Smooth muscle cell (in vitro differentiated cells): ENCODE measurements around the gene EXD3. TPM values are rescaled to one million over a fixed set of nuclear protein-coding genes. Genes with fewer than 3 reads are reported as not detected.

Experiments
- DNase-seq: peaks from one replicate; lab custom pipeline; 2025; ENCODE audit not compliant: unreplicated experiment; lab: John Stamatoyannopoulos, UW
- H2AFZ ChIP-seq: fragments of 200-600 bp; sonication (generic); 2 replicates; pipeline ENCODE4 v1.6.0; 2016; ENCODE audit warnings: antibody characterized with exemption, low read depth, mild to moderate bottlenecking
- H3F3A ChIP-seq: fragments of 200-600 bp; sonication (generic); 2 replicates; pipeline ENCODE4 v1.6.0; 2017; ENCODE audit warnings: antibody characterized with exemption, low read depth
- H3K27ac ChIP-seq: fragments of 200-600 bp; sonication (generic); 2 replicates; pipeline ENCODE4 v1.5.1; 2016; ENCODE audit warnings: low read depth, mild to moderate bottlenecking
- H3K27me3 ChIP-seq: fragments of 200-600 bp; sonication (generic); 2 replicates; pipeline ENCODE4 v1.6.1; 2016; ENCODE audit warnings: low read depth, mild to moderate bottlenecking
- H3K36me3 ChIP-seq: fragments of 200-600 bp; sonication (generic); 2 replicates; pipeline ENCODE4 v1.5.1; 2016; ENCODE audit warnings: low read depth
- H3K4me1 ChIP-seq: fragments of 200-600 bp; sonication (generic); 2 replicates; pipeline ENCODE4 v1.5.1; 2016; ENCODE audit warnings: low read depth
- H3K4me2 ChIP-seq: fragments of 200-600 bp; sonication (generic); 2 replicates; pipeline ENCODE4 v1.6.0; 2016; ENCODE audit warnings: mild to moderate bottlenecking
- H3K4me3 ChIP-seq: fragments of 200-600 bp; sonication (generic); 2 replicates; pipeline ENCODE4 v1.5.1; 2016; ENCODE audit warnings: mild to moderate bottlenecking
- H3K79me2 ChIP-seq: fragments of 200-600 bp; sonication (generic); 2 replicates; pipeline ENCODE4 v1.6.0; 2016; ENCODE audit warnings: low read depth, mild to moderate bottlenecking
- H3K9ac ChIP-seq: fragments of 200-600 bp; sonication (generic); 2 replicates; pipeline ENCODE4 v1.6.0; 2016; ENCODE audit warnings: low read depth
- H3K9me3 ChIP-seq: fragments of 200-600 bp; sonication (generic); replicated peaks from 2 replicates; pipeline ENCODE4 v1.5.1; 2016; ENCODE audit warnings: low read depth
- H4K20me1 ChIP-seq: fragments of 200-600 bp; sonication (generic); 2 replicates; pipeline ENCODE4 v1.6.0; 2016; ENCODE audit warnings: low read depth
- CTCF ChIP-seq: fragments of 200-600 bp; sonication (generic); IDR thresholded peaks from 2 replicates; pipeline ENCODE4 v1.5.1; 2017; ENCODE audit warnings: borderline replicate concordance, mild to moderate bottlenecking, antibody characterized with exemption; ENCODE audit not compliant: insufficient read depth, poor library complexity, severe bottlenecking
- WGBS: methylation state at CpG from one replicate; pipeline ENCODE4 v1.1.7; 2016; ENCODE audit warnings: low lambda C conversion rate; 5-methylcytosine and 5-hydroxymethylcytosine counted together
- polyA plus RNA-seq: library from polyadenylated mRNA; unstranded; fragments of >200 nt; fragmentation: Nextera tagmentation; extraction: Ambion mirVana; gene quantifications from 2 replicates; pipeline ENCODE4 v1.2.1, GENCODE V29; 2016
- total RNA-seq: library from RNA; depleted of rRNA; stranded (reverse); fragments of >200 nt; gene quantifications from 2 replicates; pipeline ENCODE4 v1.2.3, GENCODE V29; 2014

The EXD3 gene
- total and polyA plus RNA-seq, 2 experiments from 2014 or later = 3.1 to 15.7 TPM

- H3K4me2 ChIP-seq = peak overlapping the region; percentile 90
- peaks cover 4% of the 10 kb centered on the region for H3K27me3 ChIP-seq
- H3K27ac ChIP-seq = no peak overlapping the region
- H3K9me3 ChIP-seq = no peaks in the 10 kb centered on the region
- peak overlapping the region; percentile 80 for H3K4me3 ChIP-seq
- peaks cover 6% of the 10 kb centered on the region for H3K79me2 ChIP-seq
- H4K20me1 ChIP-seq = peaks cover 12% of the 10 kb centered on the region
- 29% methylated on average over 35 of the region's 88 CpGs for WGBS
- no peak for TF ChIP-seq CTCF
- no peak overlapping the region for H2AFZ ChIP-seq
- peaks cover 11% of the 10 kb centered on the region for H3K4me1 ChIP-seq
- peak overlapping the region; percentile 85 for H3K9ac ChIP-seq
- H3K36me3 ChIP-seq = no peaks in the 10 kb centered on the region
- H3F3A ChIP-seq = no peaks in the 10 kb centered on the region
- DNase-seq = no peak
Measured at GRCh38 chr9:137458194-137459151, 35.5 kb upstream of the EXD3 start.

GRCh38 chr9:137457406-137458193 lies 34.6 kb upstream of the EXD3 start:
- Histone ChIP-seq H3K27ac (no peak overlapping the region), H3K27me3 (peaks cover 4% of the 10 kb centered on the region), H3K9me3 (no peaks in the 10 kb centered on the region), H2AFZ (no peak overlapping the region), H3K79me2 (peaks cover 6% of the 10 kb centered on the region), H3K36me3 (no peaks in the 10 kb centered on the region), H4K20me1 (peaks cover 12% of the 10 kb centered on the region), H3K4me1 (peaks cover 11% of the 10 kb centered on the region), H3K9ac (peak overlapping the region; percentile 85), H3F3A (no peaks in the 10 kb centered on the region), H3K4me2 (peak overlapping the region; percentile 90), H3K4me3 (peak overlapping the region; percentile 80)
- WGBS = 97% methylated on average over 44 of the region's 44 CpGs
- TF ChIP-seq CTCF = no peak
- no peak for DNase-seq

- Histone ChIP-seq H3K27ac (no peak overlapping the region), H3K36me3 (no peaks in the 10 kb centered on the region), H3K9me3 (no peaks in the 10 kb centered on the region), H3K4me3 (no peak overlapping the region), H2AFZ (no peak overlapping the region), H3K4me2 (no peak overlapping the region), H3K27me3 (no peaks in the 10 kb centered on the region), H3F3A (no peaks in the 10 kb centered on the region), H3K4me1 (peaks cover 11% of the 10 kb centered on the region), H4K20me1 (peaks cover 12% of the 10 kb centered on the region), H3K9ac (no peak overlapping the region), H3K79me2 (peaks cover 6% of the 10 kb centered on the region)
- DNase-seq = no peak
- 97% methylated on average over 10 of the region's 10 CpGs for WGBS
- no peak for TF ChIP-seq CTCF
Measured at GRCh38 chr9:137456864-137457405, 34.0 kb upstream of the EXD3 start.
